ENCODE measurements around the gene MBD3.

DNA sequence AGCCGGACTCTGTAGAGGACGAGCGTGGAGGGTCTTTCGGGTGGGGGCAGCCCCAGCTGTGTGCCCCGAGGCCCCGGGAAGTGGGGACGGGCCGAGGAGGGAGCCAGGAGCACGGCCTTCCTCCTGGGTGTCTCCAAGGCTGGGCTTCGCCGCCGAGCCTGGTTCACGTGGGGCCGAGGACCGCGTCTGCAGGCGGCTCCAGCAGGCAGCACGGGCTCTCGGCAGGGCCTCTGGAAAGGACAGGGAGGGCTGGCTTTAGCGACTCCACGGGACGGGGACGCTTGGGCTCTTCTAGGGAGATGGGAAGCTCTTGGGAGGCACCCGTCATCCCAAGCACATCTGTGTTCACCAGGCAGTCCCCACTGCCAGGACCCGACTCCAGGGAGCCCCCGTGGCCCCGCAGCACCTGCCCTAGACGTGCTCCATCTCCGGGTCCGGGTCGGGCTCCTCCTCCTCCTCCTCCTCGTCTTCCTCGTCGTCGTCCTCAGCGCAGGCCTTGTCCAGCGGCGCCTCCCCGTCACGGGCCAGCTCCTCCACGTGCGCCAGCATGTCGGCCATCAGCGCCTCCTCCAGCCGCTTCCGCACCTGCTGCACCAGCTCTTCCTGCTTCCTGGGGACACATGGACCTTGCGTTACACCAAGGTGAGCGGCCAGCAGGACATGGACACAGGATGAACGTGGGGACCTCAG is 14.6 kb downstream of the MBD3 start:
- TF ChIP-seq YY1 (IDR thresholded peaks at IDR 0.05; ENCODE audit: insufficient read depth, insufficient read length) (no peak), SUZ12 (IDR thresholded peaks at IDR 0.05; ENCODE audit: extremely low read depth, insufficient read depth, insufficient read length) (no peak)
